Right atrium auricular region (tissue), 2 donors: Measurements from ENCODE around the gene KLHL2. TPM values are rescaled to one million over a fixed set of nuclear protein-coding genes. Genes with fewer than 3 reads are reported as not detected.

Experiments
- DNase-seq: peaks from one replicate; pipeline ENCODE4 v3.0.0-alpha.2; 2019; ENCODE audit warnings: low spot score
- H3K27ac ChIP-seq, 2 donors: fragments of 200-600 bp; sonication (generic); 1 replicate in 1 of 2; 2 replicates in 1 of 2; pipeline ENCODE4 v1.5.1; 2016 to 2019
- H3K27me3 ChIP-seq, 2 donors: fragments of 200-600 bp; sonication (generic); one replicate each; pipeline versions ENCODE4 v1.5.1 to v1.6.0; 2017 to 2019
- H3K36me3 ChIP-seq: fragments of 200-600 bp; sonication (generic); one replicate; pipeline ENCODE4 v1.5.1; 2016
- H3K4me1 ChIP-seq, 2 donors: fragments of 200-600 bp; sonication (generic); one replicate each; pipeline versions ENCODE4 v1.5.1 to v1.6.0; 2017 to 2019
- H3K4me3 ChIP-seq, 2 donors: fragments of 200-600 bp; sonication (generic); 1 replicate in 1 of 2; 2 replicates in 1 of 2; pipeline ENCODE4 v1.5.1; 2017 to 2019; ENCODE audit warnings: mild to moderate bottlenecking in 1 of 2, moderate library complexity in 1 of 2
- H3K9me3 ChIP-seq, 2 donors: fragments of 200-600 bp; sonication (generic); one replicate each; pipeline ENCODE4 v1.5.1; 2019
- CTCF ChIP-seq, 2 donors: fragments of 200-600 bp; sonication (generic); IDR thresholded peaks; one replicate each; pipeline ENCODE4 v1.5.1; 2019; ENCODE audit warnings: antibody characterized with exemption in 2 of 2
- total RNA-seq, 2 donors: library from RNA; depleted of rRNA; stranded (reverse); fragments of >200 nt; gene quantifications; one replicate each; pipeline ENCODE4 v1.1.0, GENCODE V29; 2016

KLHL2 gene
- total RNA-seq, 2 donors from 2014 or later = 7.6 to 9.0 TPM

GRCh38 chr4:165199286-165199685 is 8.1 kb upstream of the KLHL2 start:
- no peaks in the 10 kb centered on the region for H3K4me1 ChIP-seq
- no peak overlapping the region for H3K27ac ChIP-seq
- no peaks in the 10 kb centered on the region for H3K27me3 ChIP-seq
- H3K9me3 ChIP-seq = no peaks in the 10 kb centered on the region
- TF ChIP-seq CTCF (IDR thresholded peaks at IDR 0.05) = no peak
- no peak overlapping the region for H3K4me3 ChIP-seq
- H3K36me3 ChIP-seq = no peaks in the 10 kb centered on the region
- no peak for DNase-seq

GRCh38 chr4:165199722-165200121 is 7.6 kb upstream of the KLHL2 start:
- Histone ChIP-seq H3K27me3 (no peaks in the 10 kb centered on the region), H3K4me3 (no peak overlapping the region), H3K27ac (no peak overlapping the region), H3K4me1 (no peaks in the 10 kb centered on the region), H3K36me3 (no peaks in the 10 kb centered on the region), H3K9me3 (no peaks in the 10 kb centered on the region)
- no peak for DNase-seq
- no peak for TF ChIP-seq CTCF (IDR thresholded peaks at IDR 0.05)

GRCh38 chr4:165201806-165202205 is 5.6 kb upstream of the KLHL2 start:
- Histone ChIP-seq H3K4me3 (no peak overlapping the region), H3K27ac (no peak overlapping the region), H3K9me3 (no peaks in the 10 kb centered on the region), H3K4me1 (peaks cover 0 to 8% of the 10 kb centered on the region in 2 donors), H3K36me3 (no peaks in the 10 kb centered on the region), H3K27me3 (no peaks in the 10 kb centered on the region)
- TF ChIP-seq CTCF (IDR thresholded peaks at IDR 0.05) = no peak
- no peak for DNase-seq

DNA sequence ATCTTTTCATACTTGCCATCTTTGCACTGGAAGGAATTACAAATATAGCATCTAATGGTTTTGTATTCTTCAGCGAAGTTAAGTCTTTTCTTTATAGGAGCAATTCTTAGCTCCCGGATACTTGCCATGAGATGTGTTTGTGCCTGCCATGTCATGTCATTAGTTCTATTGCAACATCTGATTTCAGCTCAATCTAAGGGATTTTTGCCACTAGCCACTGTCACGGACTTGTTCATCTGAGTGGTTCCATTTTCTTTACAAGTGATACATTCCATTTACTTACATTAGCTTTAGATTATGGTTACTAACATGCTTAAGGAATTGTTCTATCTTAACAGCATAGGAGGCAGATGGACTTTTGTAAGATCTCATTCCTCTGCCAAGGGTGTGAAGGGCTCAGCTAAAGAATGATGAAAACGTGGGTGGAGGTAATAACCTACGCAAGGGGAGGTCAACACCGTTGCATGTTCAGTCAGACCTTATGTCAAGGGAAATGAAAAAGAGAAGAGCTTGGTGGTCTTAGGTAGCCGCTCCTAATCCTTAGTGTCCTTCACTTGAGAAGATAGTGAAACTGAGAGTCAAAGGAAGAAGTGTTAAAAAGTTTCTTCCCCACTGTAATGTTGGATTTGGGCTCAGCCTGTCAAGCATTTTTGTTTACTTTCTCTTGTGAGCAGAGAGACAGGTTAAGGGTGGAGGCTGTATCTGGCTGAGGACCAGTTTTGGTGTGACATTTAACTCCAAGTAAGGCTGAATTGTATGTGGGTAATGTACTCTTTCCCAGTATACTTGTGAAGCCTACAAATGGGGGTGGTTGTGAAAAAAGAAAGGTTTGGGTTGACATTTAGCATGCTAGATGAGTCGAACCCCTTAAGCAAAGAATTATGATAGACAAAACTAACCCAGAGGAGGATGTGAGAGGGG is 3.6 kb upstream of the KLHL2 start:
- H3K36me3 ChIP-seq = no peaks in the 10 kb centered on the region
- H3K27me3 ChIP-seq = no peaks in the 10 kb centered on the region
- no peak for DNase-seq
- no peak overlapping the region for H3K27ac ChIP-seq
- H3K4me3 ChIP-seq = no peak overlapping the region
- H3K4me1 ChIP-seq = peaks cover 0 to 15% of the 10 kb centered on the region in 2 donors
- H3K9me3 ChIP-seq = no peaks in the 10 kb centered on the region
- TF ChIP-seq CTCF (IDR thresholded peaks at IDR 0.05) = no peak

DNA sequence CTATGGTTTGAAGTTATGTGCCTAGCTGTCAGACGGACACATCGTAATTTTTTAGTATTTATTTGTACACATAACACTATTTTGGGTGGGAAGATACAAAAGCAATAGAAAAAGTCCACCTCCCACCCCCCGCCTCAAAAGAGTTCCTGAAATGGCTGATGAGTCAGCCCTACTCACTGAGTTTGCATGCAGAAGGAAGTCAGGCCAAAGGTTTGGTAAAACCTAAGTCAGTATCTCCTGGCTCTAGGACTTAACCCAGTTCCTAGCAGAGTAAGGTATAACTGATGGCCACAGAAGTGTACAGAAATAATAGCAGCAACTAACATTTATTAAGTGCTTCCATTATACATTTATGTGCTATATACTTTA is 2.9 kb upstream of the KLHL2 start:
- no peak for TF ChIP-seq CTCF (IDR thresholded peaks at IDR 0.05)
- DNase-seq = no peak
- H3K27me3 ChIP-seq = no peaks in the 10 kb centered on the region
- H3K27ac ChIP-seq = no peak overlapping the region
- H3K36me3 ChIP-seq = no peaks in the 10 kb centered on the region
- no peak overlapping the region for H3K4me3 ChIP-seq
- H3K4me1 ChIP-seq = peaks cover 0 to 19% of the 10 kb centered on the region in 2 donors
- H3K9me3 ChIP-seq = no peaks in the 10 kb centered on the region
